Colonic mucosa (tissue), 4 donors: ENCODE measurements around the gene MAGEF1. TPM values are rescaled to one million over a fixed set of nuclear protein-coding genes. Genes with fewer than 3 reads are reported as not detected.

Experiments
- DNase-seq: peaks from one replicate; pipeline ENCODE4 v3.0.0-alpha.2; 2020
- H3K27ac ChIP-seq: fragments of 200-600 bp; one replicate; pipeline ENCODE4 v1.8.0; 2021
- H3K27me3 ChIP-seq: fragments of 200-600 bp; one replicate; pipeline ENCODE4 v1.8.0; 2021
- H3K36me3 ChIP-seq: fragments of 200-600 bp; one replicate; pipeline ENCODE4 v1.8.0; 2021
- H3K4me1 ChIP-seq: fragments of 200-600 bp; one replicate; pipeline ENCODE4 v1.8.0; 2021; ENCODE audit warnings: mild to moderate bottlenecking
- H3K4me3 ChIP-seq: fragments of 200-600 bp; one replicate; pipeline ENCODE4 v1.8.0; 2021
- H3K9ac ChIP-seq, 2 donors: one replicate each; pipeline ENCODE4 v1.7.0; 2013; ENCODE audit warnings: control low read depth in 2 of 2, low read depth in 2 of 2, low read length in 2 of 2
- H3K9me3 ChIP-seq: fragments of 200-600 bp; one replicate; pipeline ENCODE4 v1.8.0; 2021
- CTCF ChIP-seq: fragments of 200-600 bp; IDR thresholded peaks from one replicate; pipeline ENCODE4 v1.8.0; 2022; ENCODE audit warnings: antibody characterized with exemption, mild to moderate bottlenecking
- intact Hi-C: fragments of 100-400 bp; cut with DNase I; formaldehyde crosslinking; loops from one replicate; pipeline ENCODE4 v1.14.1; 2022
- total RNA-seq, 2 donors: library from RNA; stranded (reverse); fragmentation: NEBNext Ultra II Directional in 1 of 2; extraction: Animal tissue kit (Norgen Biotek cat#: 25700) in 1 of 2; gene quantifications; one replicate each; pipeline ENCODE4 v1.2.1, GENCODE V29; 2021
- donor health status: healthy.
- donor health status: DM: no; HTN: no; CAD: no.
- donor health status: DM: no; HTN: no; CAD: no.

The MAGEF1 gene
- total RNA-seq, 2 donors from 2014 or later, result 28.3 to 42.6 TPM

- Histone ChIP-seq H3K27ac (no peak overlapping the region), H3K27me3 (no peaks in the 10 kb centered on the region), H3K9ac (no peak overlapping the region), H3K4me1 (no peaks in the 10 kb centered on the region), H3K36me3 (no peaks in the 10 kb centered on the region), H3K9me3 (no peaks in the 10 kb centered on the region), H3K4me3 (no peak overlapping the region)
- TF ChIP-seq CTCF, result no peak
- intact Hi-C loops, result no loop called here
- no peak for DNase-seq
Measured at GRCh38 chr3:184719709-184720108, 7.8 kb upstream of the MAGEF1 start.

- H3K4me1 ChIP-seq, result no peaks in the 10 kb centered on the region
- H3K27me3 ChIP-seq, result no peaks in the 10 kb centered on the region
- no peak overlapping the region for H3K4me3 ChIP-seq
- no peak overlapping the region for H3K27ac ChIP-seq
- no peak for TF ChIP-seq CTCF
- H3K9ac ChIP-seq, result no peak overlapping the region
- no peak for DNase-seq
- H3K9me3 ChIP-seq, result no peaks in the 10 kb centered on the region
- intact Hi-C loops, result no loop called here
- no peaks in the 10 kb centered on the region for H3K36me3 ChIP-seq
Measured at GRCh38 chr3:184718431-184718830, 6.6 kb upstream of the MAGEF1 start.

- no peaks in the 10 kb centered on the region for H3K36me3 ChIP-seq
- no peaks in the 10 kb centered on the region for H3K9me3 ChIP-seq
- no peaks in the 10 kb centered on the region for H3K4me1 ChIP-seq
- no peak overlapping the region for H3K9ac ChIP-seq
- DNase-seq, result no peak
- no peaks in the 10 kb centered on the region for H3K27me3 ChIP-seq
- no peak overlapping the region for H3K27ac ChIP-seq
- no peak for TF ChIP-seq CTCF
- H3K4me3 ChIP-seq, result no peak overlapping the region
- intact Hi-C loops, result no loop called here
Measured at GRCh38 chr3:184717399-184717983, 5.6 kb upstream of the MAGEF1 start.

- Histone ChIP-seq H3K4me3 (no peak overlapping the region), H3K9ac (no peak overlapping the region), H3K36me3 (no peaks in the 10 kb centered on the region), H3K27ac (peak overlapping the region; percentile 32), H3K4me1 (no peaks in the 10 kb centered on the region), H3K27me3 (no peaks in the 10 kb centered on the region), H3K9me3 (no peaks in the 10 kb centered on the region)
- DNase-seq, result no peak
- no peak for TF ChIP-seq CTCF
- intact Hi-C loops, result no loop called here
Measured at GRCh38 chr3:184716622-184717398, 4.9 kb upstream of the MAGEF1 start.

- no peak for TF ChIP-seq CTCF
- no peak for DNase-seq
- no peaks in the 10 kb centered on the region for H3K27me3 ChIP-seq
- intact Hi-C loops, result no loop called here
- no peaks in the 10 kb centered on the region for H3K36me3 ChIP-seq
- peak overlapping the region; percentile 32 for H3K27ac ChIP-seq
- no peak overlapping the region for H3K4me3 ChIP-seq
- no peak overlapping the region for H3K9ac ChIP-seq
- no peaks in the 10 kb centered on the region for H3K9me3 ChIP-seq
- H3K4me1 ChIP-seq, result peaks cover under 1% of the 10 kb centered on the region
Measured at GRCh38 chr3:184715943-184716621, 4.2 kb upstream of the MAGEF1 start.
